OCI-LY7 (cell line): ENCODE measurements around the gene TMEM221. TPM values are rescaled to one million over a fixed set of nuclear protein-coding genes. Genes with fewer than 3 reads are reported as not detected.

Source experiments
- Bru-seq: library from RNA; stranded (reverse); fragments of 400-500 nt; gene quantifications from one replicate; lab custom pipeline; 2021; lab: Mats Ljungman, UMichigan
- BruChase-seq, 2 experiments: library from RNA; stranded (reverse); fragments of 400-500 nt; gene quantifications; one replicate each; lab custom pipeline; 2021; lab: Mats Ljungman, UMichigan
- BruUV-seq: library from RNA; stranded (reverse); fragments of 400-500 nt; replicated peaks from 2 replicates; lab custom pipeline; 2021; lab: Mats Ljungman, UMichigan
- CTCF ChIA-PET: fragments of 300-600 bp; sonication (Branson Sonifier 250); formaldehyde crosslinking; loops from one replicate; lab custom pipeline; 2022; ENCODE audit warnings: antibody characterized with exemption; ENCODE audit not compliant: unreplicated experiment; lab: Charles Lee
- POLR2A ChIA-PET: fragments of 300-600 bp; sonication (Branson Sonifier 250); formaldehyde crosslinking; loops from one replicate; lab custom pipeline; 2022; ENCODE audit warnings: antibody characterized with exemption; lab: Charles Lee
- DNase-seq: peaks from one replicate; pipeline ENCODE4 v3.0.0-alpha.2; 2015; ENCODE audit warnings: low spot score
- H2AFZ ChIP-seq: fragments of 200-600 bp; sonication (generic), shearing (Covaris generic); 2 replicates; pipeline ENCODE4 v1.6.1; 2014; ENCODE audit warnings: mild to moderate bottlenecking, antibody characterized with exemption, low read length, moderate library complexity
- H3K27ac ChIP-seq: fragments of 200-600 bp; sonication (generic); 2 replicates; pipeline ENCODE4 v1.5.1; 2014; ENCODE audit warnings: mixed run types, low read depth, mild to moderate bottlenecking, moderate library complexity, low read length, inconsistent platforms; ENCODE audit not compliant: poor library complexity, severe bottlenecking
- H3K36me3 ChIP-seq: fragments of 200-600 bp; sonication (generic); 2 replicates; pipeline ENCODE4 v1.6.1; 2014; ENCODE audit warnings: mild to moderate bottlenecking, antibody characterized with exemption, low read length, moderate library complexity, mixed read lengths; ENCODE audit not compliant: insufficient read depth
- H3K4me1 ChIP-seq: fragments of 200-600 bp; sonication (generic); 2 replicates; pipeline ENCODE4 v1.5.1; 2014; ENCODE audit warnings: mild to moderate bottlenecking, low read length; ENCODE audit not compliant: insufficient read depth, poor library complexity, severe bottlenecking
- H3K4me2 ChIP-seq: fragments of 200-600 bp; sonication (generic); 2 replicates; pipeline ENCODE4 v1.6.1; 2014; ENCODE audit warnings: mild to moderate bottlenecking, low read length
- H3K4me3 ChIP-seq: fragments of 200-600 bp; sonication (generic); 2 replicates; pipeline ENCODE4 v1.5.1; 2014; ENCODE audit warnings: mild to moderate bottlenecking, low read depth, low read length; ENCODE audit not compliant: poor library complexity, severe bottlenecking
- H3K79me2 ChIP-seq: fragments of 200-600 bp; sonication (generic); 2 replicates; pipeline ENCODE4 v1.6.1; 2016; ENCODE audit warnings: low read depth, mild to moderate bottlenecking, low read length, moderate library complexity, mixed read lengths; ENCODE audit not compliant: insufficient read depth
- H3K9me2 ChIP-seq: fragments of 200-600 bp; sonication (generic); 2 replicates; pipeline ENCODE4 v1.6.1; 2016; ENCODE audit warnings: mild to moderate bottlenecking, low read length, mixed read lengths; ENCODE audit not compliant: insufficient read depth
- H3K9me3 ChIP-seq: fragments of 200-600 bp; sonication (generic); 2 replicates; pipeline ENCODE4 v1.6.1; 2014; ENCODE audit warnings: mild to moderate bottlenecking, mixed run types, low read length, mixed read lengths
- H4K20me1 ChIP-seq: fragments of 200-600 bp; sonication (generic); 2 replicates; pipeline ENCODE4 v1.6.1; 2014; ENCODE audit warnings: mild to moderate bottlenecking, antibody characterized with exemption, low read length, moderate library complexity, mixed read lengths; ENCODE audit not compliant: insufficient read depth
- EZH2phosphoT487 ChIP-seq: fragments of 200-600 bp; sonication (generic); IDR thresholded peaks from 2 replicates; pipeline ENCODE4 v1.6.1; 2018; ENCODE audit warnings: low read depth, borderline replicate concordance, mild to moderate bottlenecking, mixed run types, antibody characterized with exemption, low read length, moderate library complexity, mixed read lengths
- intact Hi-C: fragments of 100-400 bp; cut with micrococcal nuclease; formaldehyde crosslinking; loops from one replicate; pipeline ENCODE4 v1.10.0; 2022; ENCODE audit not compliant: unreplicated experiment
- long read RNA-seq: library from polyadenylated mRNA; stranded (forward); transcript quantifications from one replicate; pipeline ENCODE4 v2.0.0, GENCODE V29; 2022
- total RNA-seq, 2 experiments: library from RNA; depleted of rRNA in 1 of 2; stranded (reverse); fragments of >200 nt in 1 of 2; shearing (Covaris generic) in 1 of 2; gene quantifications; 2 replicates each; pipeline ENCODE4 v1.2.3, GENCODE V29; 2014 to 2022
- TF ChIP-seq, protein P1 (sequence below): fragments of 200-600 bp; sonication (generic); conservative IDR thresholded peaks from 2 replicates; pipeline ENCODE4 v1.5.1; 2014; ENCODE audit warnings: mild to moderate bottlenecking, antibody characterized with exemption, low read length, moderate library complexity, mixed read lengths

Gene TMEM221
- total RNA-seq (2014; rRNA removed; shearing (Covaris generic)) = not detected in 2 replicates
- total RNA-seq (2022) = not detected in 2 replicates
- not detected for Bru-seq, nascent RNA
- BruChase-seq, experiment 1, labeled RNA remaining after a 6-hour chase = not detected
- not detected for BruChase-seq, experiment 2, labeled RNA remaining after a 2-hour chase
- long read RNA-seq, partial matches to known transcripts = 2 of 2 reads
- long read RNA-seq, other reads (novel, unspliced or antisense) = 0 of 2 reads

DNA sequence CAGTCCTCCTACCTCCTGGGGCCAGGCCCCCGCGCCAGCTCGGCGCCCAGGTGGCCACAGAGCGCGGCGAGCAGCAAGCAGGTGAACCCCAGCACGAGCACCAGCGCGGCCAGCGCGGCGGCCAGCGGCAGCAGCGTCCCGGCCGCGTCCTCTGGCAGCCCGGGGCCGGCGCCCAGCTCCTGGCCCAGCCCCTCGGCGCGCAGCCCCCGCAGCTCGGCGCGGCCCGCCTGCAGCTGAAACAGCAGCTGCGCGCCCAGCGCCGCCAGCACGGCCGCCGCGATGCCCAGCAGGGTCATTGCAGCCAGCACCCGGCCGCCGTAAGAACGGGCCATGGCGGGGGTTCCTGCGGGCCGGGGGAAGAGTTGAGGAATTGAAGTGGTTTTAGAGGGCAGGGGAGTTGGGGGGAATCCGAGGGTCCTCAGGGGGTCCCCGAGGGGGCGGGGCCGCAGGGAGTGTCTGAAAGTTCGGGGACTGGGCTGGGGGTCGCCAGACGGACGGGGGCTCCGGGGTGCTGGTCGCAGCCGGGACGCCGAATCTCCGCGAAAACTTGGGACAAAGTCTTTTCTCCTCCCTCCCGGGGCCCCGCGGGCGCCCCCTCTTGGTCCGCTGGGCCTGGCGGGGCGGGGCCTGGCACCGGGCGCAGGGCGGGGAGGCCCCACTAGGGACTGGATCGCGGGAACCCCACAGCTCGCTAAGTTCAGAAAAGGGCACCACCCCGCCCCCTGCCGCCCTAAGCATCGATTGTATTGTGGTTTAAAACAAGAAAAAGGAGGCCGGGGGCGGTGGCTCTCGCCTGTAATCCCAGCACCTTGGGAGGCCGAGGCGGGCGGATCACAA is at the start of gene TMEM221:
Gene TMEM221 (minus strand): TSS at position 538 of the 837 bp plus-strand sequence. CDS start 206 bp downstream, at position 332.
- no peaks in the 10 kb centered on the region for H3K79me2 ChIP-seq
- peaks cover 11% of the 10 kb centered on the region for H3K4me1 ChIP-seq
- H3K4me3 ChIP-seq = no peak within 1 kb of the TSS
- H3K9me2 ChIP-seq = no peaks in the 10 kb centered on the region
- no peak within 1 kb of the TSS for H3K27ac ChIP-seq
- no peak within 1 kb of the TSS for H3K4me2 ChIP-seq
- H4K20me1 ChIP-seq = no peaks in the 10 kb centered on the region
- no peaks in the 10 kb centered on the region for H3K36me3 ChIP-seq
- peak; percentile 18 for DNase-seq
- ChIA-PET POLR2A (no interaction called here), CTCF (no interaction called here)
- intact Hi-C loops = no loop called here
- H3K9me3 ChIP-seq = no peaks in the 10 kb centered on the region
- TF ChIP-seq EZH2phosphoT487 = no peak
- TF ChIP-seq, protein P1, sequence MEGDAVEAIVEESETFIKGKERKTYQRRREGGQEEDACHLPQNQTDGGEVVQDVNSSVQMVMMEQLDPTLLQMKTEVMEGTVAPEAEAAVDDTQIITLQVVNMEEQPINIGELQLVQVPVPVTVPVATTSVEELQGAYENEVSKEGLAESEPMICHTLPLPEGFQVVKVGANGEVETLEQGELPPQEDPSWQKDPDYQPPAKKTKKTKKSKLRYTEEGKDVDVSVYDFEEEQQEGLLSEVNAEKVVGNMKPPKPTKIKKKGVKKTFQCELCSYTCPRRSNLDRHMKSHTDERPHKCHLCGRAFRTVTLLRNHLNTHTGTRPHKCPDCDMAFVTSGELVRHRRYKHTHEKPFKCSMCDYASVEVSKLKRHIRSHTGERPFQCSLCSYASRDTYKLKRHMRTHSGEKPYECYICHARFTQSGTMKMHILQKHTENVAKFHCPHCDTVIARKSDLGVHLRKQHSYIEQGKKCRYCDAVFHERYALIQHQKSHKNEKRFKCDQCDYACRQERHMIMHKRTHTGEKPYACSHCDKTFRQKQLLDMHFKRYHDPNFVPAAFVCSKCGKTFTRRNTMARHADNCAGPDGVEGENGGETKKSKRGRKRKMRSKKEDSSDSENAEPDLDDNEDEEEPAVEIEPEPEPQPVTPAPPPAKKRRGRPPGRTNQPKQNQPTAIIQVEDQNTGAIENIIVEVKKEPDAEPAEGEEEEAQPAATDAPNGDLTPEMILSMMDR = peak; percentile 70
- H2AFZ ChIP-seq = no peak within 1 kb of the TSS
- no TSS peak for BruUV-seq

DNA sequence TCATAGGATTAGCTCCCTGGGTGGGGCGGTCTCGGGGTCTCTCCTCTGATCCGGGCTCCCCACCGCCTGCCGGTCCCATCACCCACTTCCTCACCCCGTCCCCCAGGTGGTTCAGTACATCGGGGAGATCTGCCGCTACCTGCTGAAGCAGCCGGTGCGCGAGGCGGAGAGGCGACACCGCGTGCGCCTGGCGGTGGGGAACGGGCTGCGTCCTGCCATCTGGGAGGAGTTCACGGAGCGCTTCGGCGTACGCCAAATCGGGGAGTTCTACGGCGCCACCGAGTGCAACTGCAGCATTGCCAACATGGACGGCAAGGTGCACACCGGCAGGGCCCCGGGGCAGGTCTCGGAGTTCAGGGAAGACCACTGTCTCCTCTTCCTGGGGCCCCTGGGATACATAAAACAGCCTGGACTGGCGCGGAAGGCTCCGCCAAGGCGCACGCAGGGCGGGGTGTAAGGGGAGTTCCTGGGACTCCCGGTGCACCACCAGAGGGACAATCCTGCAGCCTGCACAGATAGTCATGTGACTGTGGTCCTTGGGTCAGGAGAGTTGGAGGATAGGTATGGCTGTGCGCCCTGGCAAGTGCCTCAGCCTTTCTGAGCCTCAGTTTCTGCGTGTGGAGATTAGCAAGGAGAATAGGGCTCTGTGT is 48.8 kb upstream of the TMEM221 start:
- Histone ChIP-seq H3K27ac (no peak overlapping the region), H3K9me3 (no peaks in the 10 kb centered on the region), H3K4me3 (no peak overlapping the region), H3K79me2 (no peaks in the 10 kb centered on the region), H3K4me1 (peaks cover 20% of the 10 kb centered on the region), H2AFZ (no peak overlapping the region), H3K36me3 (0 out of 2 replicates have a peak, but pooled peaks cover 4% of the 10 kb centered on the region), H3K9me2 (no peaks in the 10 kb centered on the region), H3K4me2 (0 out of 2 replicates have a peak overlapping the region, but pooled peaks have one; percentile 3), H4K20me1 (no peaks in the 10 kb centered on the region)
- intact Hi-C loops = loop anchor here (2.0 to 5.0 kb wide), 2 partner anchors 26 to 75 kb away; no protein-coding TSS in a partner anchor
- DNase-seq = no peak
- ChIA-PET POLR2A (no interaction called here), CTCF (interaction anchor here (1.4 to 1.8 kb wide), 2 partner anchors 14 to 33 kb away, joined by 5 to 7 read pairs; partner anchors contain the start of gene PGLS)
- no TSS peak for BruUV-seq
- TF ChIP-seq EZH2phosphoT487 = no peak
- TF ChIP-seq, protein P1 = no peak
